HepG2 (cell line): Measurements from ENCODE around the gene DHX29. TPM values are rescaled to one million over a fixed set of nuclear protein-coding genes. Genes with fewer than 3 reads are reported as not detected.

Experiments
- ARID2 ChIP-seq: sonication (generic); formaldehyde crosslinking; IDR thresholded peaks from 2 replicates; pipeline ENCODE4 v1.8.1; 2022; ENCODE audit warnings: mild to moderate bottlenecking, missing genetic modification reagents, borderline replicate concordance
- CCAR2 ChIP-seq: fragments of 200-400 bp; formaldehyde crosslinking; optimal IDR thresholded peaks from 2 replicates; pipeline ENCODE3; 2018; ENCODE audit warnings: low read depth, mild to moderate bottlenecking, low read length, moderate library complexity
- DNMT1 ChIP-seq: sonication (generic); formaldehyde crosslinking; IDR thresholded peaks from 2 replicates; pipeline ENCODE4 v1.5.1; 2020; ENCODE audit warnings: mild to moderate bottlenecking, missing genetic modification reagents
- ELF3 ChIP-seq: IDR thresholded peaks from 2 replicates; pipeline ENCODE4 v1.6.1; 2016; ENCODE audit warnings: missing genetic modification reagents, missing compliant biosample characterization
- HMG20B ChIP-seq: conservative IDR thresholded peaks from 2 replicates; pipeline ENCODE4 v1.6.1; 2016; ENCODE audit warnings: missing genetic modification reagents, missing compliant biosample characterization
- NBN ChIP-seq: fragments of 450-650 bp; conservative IDR thresholded peaks from 2 replicates; pipeline ENCODE4 v1.6.1; 2017
- NFYC ChIP-seq: IDR thresholded peaks from 2 replicates; pipeline ENCODE4 v1.6.1; 2016; ENCODE audit warnings: missing genetic modification reagents, missing compliant biosample characterization
- RFX3 ChIP-seq: IDR thresholded peaks from 2 replicates; pipeline ENCODE4 v1.6.1; 2016; ENCODE audit warnings: missing biosample characterization, missing genetic modification reagents
- ZBTB37 ChIP-seq: sonication (generic); formaldehyde crosslinking; IDR thresholded peaks from 2 replicates; pipeline ENCODE4 v1.4.0; 2020; ENCODE audit warnings: mild to moderate bottlenecking, missing genetic modification reagents
- ZBTB7A ChIP-seq: sonication (generic); formaldehyde crosslinking; IDR thresholded peaks from 2 replicates; pipeline ENCODE4 v1.8.0; 2022; ENCODE audit warnings: mild to moderate bottlenecking, missing genetic modification reagents
- ZNF510 ChIP-seq: sonication (generic); formaldehyde crosslinking; IDR thresholded peaks from 2 replicates; pipeline ENCODE4 v1.4.0; 2020; ENCODE audit warnings: low read depth, mild to moderate bottlenecking, missing genetic modification reagents
- ZSCAN12 ChIP-seq: sonication (generic); formaldehyde crosslinking; IDR thresholded peaks from 2 replicates; pipeline ENCODE4 v1.9.0; 2021; ENCODE audit warnings: mild to moderate bottlenecking, missing genetic modification reagents
- polyA plus RNA-seq, 8 experiments: library from polyadenylated mRNA; depleted of rRNA in 3 of 8; stranded (reverse) in 7 of 8; unstranded in 1 of 8; fragments of >200 nt; fragmentation: Illumina TruSeq in 4 of 8; extraction: Trizol in 4 of 8; gene quantifications; 2 replicates each; pipeline versions ENCODE4 v1.2.1 to v1.2.3, GENCODE V29; 2011 to 2016; ENCODE audit warnings: low read depth in 4 of 8, missing spikeins in 1 of 8, mixed read lengths in 1 of 8; ENCODE audit not compliant: insufficient read depth in 1 of 8
- total RNA-seq, 5 experiments: library from RNA; depleted of rRNA; stranded (reverse); fragments of >200 nt; fragmentation: Illumina TruSeq; extraction: Trizol; gene quantifications; 2 replicates each; pipeline ENCODE4 v1.2.3, GENCODE V29; 2016; ENCODE audit warnings: low read depth in 1 of 5
- TF ChIP-seq, protein P1 (sequence below), 2 experiments: fragments of 450-650 bp in 1 of 2; sonication (generic) in 1 of 2; formaldehyde crosslinking in 1 of 2; IDR thresholded peaks; 2 replicates each; pipeline versions ENCODE4 v1.6.1 to v1.8.0; 2016 to 2022; ENCODE audit warnings: antibody characterized with exemption in 1 of 2, mild to moderate bottlenecking in 1 of 2, missing genetic modification reagents in 1 of 2
- TF ChIP-seq, protein P2 (sequence below): sonication (generic); formaldehyde crosslinking; IDR thresholded peaks from 2 replicates; pipeline ENCODE4 v1.8.0; 2022; ENCODE audit warnings: mild to moderate bottlenecking, missing genetic modification reagents; ENCODE audit not compliant: insufficient replicate concordance
- TF ChIP-seq, protein P3 (sequence below): sonication (generic); formaldehyde crosslinking; IDR thresholded peaks from 2 replicates; pipeline ENCODE4 v1.8.1; 2023; ENCODE audit warnings: missing genetic modification reagents, mild to moderate bottlenecking, borderline replicate concordance

DHX29 gene
- total and polyA plus RNA-seq, 2 of the 13 experiments (the other 11 are each of a cell fraction or from before 2014, with no cell fraction given) = 1.9 to 22.0 TPM

GRCh38 chr5:55307383-55308253 lies at the start of gene DHX29, which contains the start of gene MTREX (continued):
- TF ChIP-seq ARID2 (CRISPR knock-in tag) (peak; percentile 24; the same call in 1 of the 2 replicates), ELF3 (CRISPR knock-in tag) (0 out of 2 replicates have a peak, but pooled peaks have one; percentile 9), RFX3 (CRISPR knock-in tag) (no peak), DNMT1 (CRISPR knock-in tag) (no peak), ZBTB7A (CRISPR knock-in tag) (no peak), NFYC (peak; percentile 77), ZBTB37 (CRISPR knock-in tag) (no peak), ZNF510 (CRISPR knock-in tag) (0 out of 2 replicates have a peak, but pooled peaks have one; percentile 54), CCAR2 (peak; percentile 35), ZSCAN12 (CRISPR knock-in tag) (peak; percentile 16; the same call in 1 of the 2 replicates), NBN (no peak), HMG20B (no peak; the same call in 1 of the 2 replicates)
- TF ChIP-seq, protein P1, sequence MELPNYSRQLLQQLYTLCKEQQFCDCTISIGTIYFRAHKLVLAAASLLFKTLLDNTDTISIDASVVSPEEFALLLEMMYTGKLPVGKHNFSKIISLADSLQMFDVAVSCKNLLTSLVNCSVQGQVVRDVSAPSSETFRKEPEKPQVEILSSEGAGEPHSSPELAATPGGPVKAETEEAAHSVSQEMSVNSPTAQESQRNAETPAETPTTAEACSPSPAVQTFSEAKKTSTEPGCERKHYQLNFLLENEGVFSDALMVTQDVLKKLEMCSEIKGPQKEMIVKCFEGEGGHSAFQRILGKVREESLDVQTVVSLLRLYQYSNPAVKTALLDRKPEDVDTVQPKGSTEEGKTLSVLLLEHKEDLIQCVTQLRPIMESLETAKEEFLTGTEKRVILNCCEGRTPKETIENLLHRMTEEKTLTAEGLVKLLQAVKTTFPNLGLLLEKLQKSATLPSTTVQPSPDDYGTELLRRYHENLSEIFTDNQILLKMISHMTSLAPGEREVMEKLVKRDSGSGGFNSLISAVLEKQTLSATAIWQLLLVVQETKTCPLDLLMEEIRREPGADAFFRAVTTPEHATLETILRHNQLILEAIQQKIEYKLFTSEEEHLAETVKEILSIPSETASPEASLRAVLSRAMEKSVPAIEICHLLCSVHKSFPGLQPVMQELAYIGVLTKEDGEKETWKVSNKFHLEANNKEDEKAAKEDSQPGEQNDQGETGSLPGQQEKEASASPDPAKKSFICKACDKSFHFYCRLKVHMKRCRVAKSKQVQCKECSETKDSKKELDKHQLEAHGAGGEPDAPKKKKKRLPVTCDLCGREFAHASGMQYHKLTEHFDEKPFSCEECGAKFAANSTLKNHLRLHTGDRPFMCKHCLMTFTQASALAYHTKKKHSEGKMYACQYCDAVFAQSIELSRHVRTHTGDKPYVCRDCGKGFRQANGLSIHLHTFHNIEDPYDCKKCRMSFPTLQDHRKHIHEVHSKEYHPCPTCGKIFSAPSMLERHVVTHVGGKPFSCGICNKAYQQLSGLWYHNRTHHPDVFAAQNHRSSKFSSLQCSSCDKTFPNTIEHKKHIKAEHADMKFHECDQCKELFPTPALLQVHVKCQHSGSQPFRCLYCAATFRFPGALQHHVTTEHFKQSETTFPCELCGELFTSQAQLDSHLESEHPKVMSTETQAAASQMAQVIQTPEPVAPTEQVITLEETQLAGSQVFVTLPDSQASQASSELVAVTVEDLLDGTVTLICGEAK (IDR thresholded peaks at IDR 0.05) = no peak
- TF ChIP-seq, protein P1 (CRISPR knock-in tag; IDR thresholded peaks at IDR 0.05) = peak; percentile 39; the same call in 1 of the 2 replicates
- TF ChIP-seq, protein P2, sequence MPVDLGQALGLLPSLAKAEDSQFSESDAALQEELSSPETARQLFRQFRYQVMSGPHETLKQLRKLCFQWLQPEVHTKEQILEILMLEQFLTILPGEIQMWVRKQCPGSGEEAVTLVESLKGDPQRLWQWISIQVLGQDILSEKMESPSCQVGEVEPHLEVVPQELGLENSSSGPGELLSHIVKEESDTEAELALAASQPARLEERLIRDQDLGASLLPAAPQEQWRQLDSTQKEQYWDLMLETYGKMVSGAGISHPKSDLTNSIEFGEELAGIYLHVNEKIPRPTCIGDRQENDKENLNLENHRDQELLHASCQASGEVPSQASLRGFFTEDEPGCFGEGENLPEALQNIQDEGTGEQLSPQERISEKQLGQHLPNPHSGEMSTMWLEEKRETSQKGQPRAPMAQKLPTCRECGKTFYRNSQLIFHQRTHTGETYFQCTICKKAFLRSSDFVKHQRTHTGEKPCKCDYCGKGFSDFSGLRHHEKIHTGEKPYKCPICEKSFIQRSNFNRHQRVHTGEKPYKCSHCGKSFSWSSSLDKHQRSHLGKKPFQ = peak; percentile 61
- TF ChIP-seq, protein P3, sequence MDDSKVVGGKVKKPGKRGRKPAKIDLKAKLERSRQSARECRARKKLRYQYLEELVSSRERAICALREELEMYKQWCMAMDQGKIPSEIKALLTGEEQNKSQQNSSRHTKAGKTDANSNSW (CRISPR knock-in tag) = no peak
